ENCODE results near the gene HAND1. TPM values are rescaled to one million over a fixed set of nuclear protein-coding genes. Genes with fewer than 3 reads are reported as not detected.

HAND1 gene
- total RNA-seq, 4 donors from 2014 or later = 6.7 to 8.0 (median 7.4) TPM

DNA sequence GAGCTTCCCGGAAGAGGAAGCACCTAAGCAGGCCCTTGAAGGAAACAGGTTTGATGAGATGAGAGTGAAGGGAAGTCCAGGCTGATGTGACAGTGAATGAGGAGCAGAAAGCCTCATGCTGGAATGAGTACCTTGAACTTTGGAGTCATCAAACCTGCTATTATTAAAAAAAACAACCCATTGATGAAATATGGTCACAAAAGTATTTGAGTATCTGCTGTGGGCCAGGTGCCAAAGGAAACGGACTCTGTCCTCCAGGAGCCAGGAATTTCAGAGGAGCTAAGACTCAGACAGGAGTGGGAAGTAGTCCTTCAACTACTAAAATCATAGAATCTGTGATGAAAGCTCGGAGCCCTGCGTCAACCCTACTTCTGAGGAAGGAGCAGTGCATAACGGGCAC lies 11.9 kb downstream of the HAND1 start:
- in situ Hi-C loops (cut with MboI; ENCODE audit: low pct_ligation_motif_present in 1 of 4, low pct_unique_long_range_greater_than_20kb in 1 of 4, low sequenced_read_pairs in 3 of 4) (loop anchor here (5.0 to 25.0 kb wide), 3 partner anchors 139 to 346 kb away; no protein-coding TSS in a partner anchor), intact Hi-C loops (cut with DNase I; ENCODE audit: low total_unique reads) (loop anchor here (2.0 kb wide), 1 partner anchor 145 kb away; no protein-coding TSS in a partner anchor)
- Histone ChIP-seq H3K9me3 (no peaks in the 10 kb centered on the region), H3K4me3 (no peak overlapping the region), H3K27ac (no peak overlapping the region), H3K36me3 (no peaks in the 10 kb centered on the region), H3K4me1 (peaks cover 0 to 8% (median 0%) of the 10 kb centered on the region in 4 donors), H3K27me3 (peaks cover 35% of the 10 kb centered on the region)
- TF ChIP-seq EP300 (IDR thresholded peaks at IDR 0.05; ENCODE audit: low read depth) (no peak), POLR2AphosphoS5 (IDR thresholded peaks at IDR 0.05) (no peak), POLR2A (IDR thresholded peaks at IDR 0.05) (no peak)
- TF ChIP-seq, protein P1, sequence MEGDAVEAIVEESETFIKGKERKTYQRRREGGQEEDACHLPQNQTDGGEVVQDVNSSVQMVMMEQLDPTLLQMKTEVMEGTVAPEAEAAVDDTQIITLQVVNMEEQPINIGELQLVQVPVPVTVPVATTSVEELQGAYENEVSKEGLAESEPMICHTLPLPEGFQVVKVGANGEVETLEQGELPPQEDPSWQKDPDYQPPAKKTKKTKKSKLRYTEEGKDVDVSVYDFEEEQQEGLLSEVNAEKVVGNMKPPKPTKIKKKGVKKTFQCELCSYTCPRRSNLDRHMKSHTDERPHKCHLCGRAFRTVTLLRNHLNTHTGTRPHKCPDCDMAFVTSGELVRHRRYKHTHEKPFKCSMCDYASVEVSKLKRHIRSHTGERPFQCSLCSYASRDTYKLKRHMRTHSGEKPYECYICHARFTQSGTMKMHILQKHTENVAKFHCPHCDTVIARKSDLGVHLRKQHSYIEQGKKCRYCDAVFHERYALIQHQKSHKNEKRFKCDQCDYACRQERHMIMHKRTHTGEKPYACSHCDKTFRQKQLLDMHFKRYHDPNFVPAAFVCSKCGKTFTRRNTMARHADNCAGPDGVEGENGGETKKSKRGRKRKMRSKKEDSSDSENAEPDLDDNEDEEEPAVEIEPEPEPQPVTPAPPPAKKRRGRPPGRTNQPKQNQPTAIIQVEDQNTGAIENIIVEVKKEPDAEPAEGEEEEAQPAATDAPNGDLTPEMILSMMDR (IDR thresholded peaks at IDR 0.05) = no peak
- DNase-seq = no peak
- 33 to 66% methylated on average over 1 to 5 of the region's 5 CpGs for WGBS, 2 donors (ENCODE audit: low coverage in 1 of 2)

DNA sequence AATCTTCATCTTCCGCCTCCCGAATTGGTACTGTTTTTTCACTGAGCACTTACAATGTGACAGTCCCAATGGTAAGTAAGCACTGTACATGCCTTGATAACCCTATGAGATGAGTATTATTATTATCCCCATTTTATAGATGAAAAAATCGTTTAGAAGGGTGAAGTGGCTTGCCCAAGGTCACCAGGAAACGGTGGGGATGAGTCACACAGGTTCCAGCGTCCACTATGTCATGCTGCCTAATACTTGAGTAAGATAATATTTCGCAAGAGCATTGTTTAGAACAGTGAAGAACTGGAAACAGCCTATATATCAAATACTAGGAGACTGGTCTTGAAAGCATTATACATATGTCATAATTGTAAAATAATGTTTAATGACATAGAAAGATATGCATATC lies 12.9 kb downstream of the HAND1 start:
- intact Hi-C loops (cut with DNase I; ENCODE audit: low total_unique reads) = no loop called here
- no peak for DNase-seq
- Histone ChIP-seq H3K27me3 (peaks cover 25% of the 10 kb centered on the region), H3K27ac (no peak overlapping the region), H3K4me3 (no peak overlapping the region), H3K9me3 (no peaks in the 10 kb centered on the region), H3K36me3 (no peaks in the 10 kb centered on the region), H3K4me1 (peaks cover 0 to 4% (median 0%) of the 10 kb centered on the region in 4 donors)
- in situ Hi-C loops (cut with MboI; ENCODE audit: low pct_ligation_motif_present in 1 of 4, low pct_unique_long_range_greater_than_20kb in 1 of 4, low sequenced_read_pairs in 3 of 4) = loop anchor here (5.0 to 25.0 kb wide), 3 partner anchors 140 to 347 kb away; no protein-coding TSS in a partner anchor
- 56 to 63% methylated on average over 6 of the region's 6 CpGs for WGBS, 2 donors (ENCODE audit: low coverage in 1 of 2)
- TF ChIP-seq EP300 (IDR thresholded peaks at IDR 0.05; ENCODE audit: low read depth) (no peak), POLR2A (IDR thresholded peaks at IDR 0.05) (no peak)

DNA sequence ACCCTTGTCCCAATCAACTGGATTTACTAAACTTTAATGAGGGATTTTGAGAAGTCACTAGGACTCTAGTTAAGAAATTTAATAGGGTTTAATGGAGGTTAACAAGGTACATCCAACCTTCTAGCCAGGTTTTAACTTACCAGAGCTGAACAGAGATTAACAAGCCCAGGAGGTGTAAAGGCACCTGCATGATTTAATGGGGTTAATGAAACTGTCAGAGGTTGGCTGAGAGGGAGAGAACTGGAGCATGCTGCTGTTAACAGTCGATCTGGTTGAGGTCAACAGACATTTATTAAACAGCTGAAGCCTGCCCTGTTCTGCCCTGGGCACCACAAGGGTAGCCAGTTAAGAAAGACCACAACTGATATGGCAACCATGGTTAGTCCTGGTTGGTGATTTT lies 13.6 kb downstream of the HAND1 start:
- Histone ChIP-seq H3K36me3 (no peaks in the 10 kb centered on the region), H3K27ac (no peak overlapping the region), H3K4me3 (no peak overlapping the region), H3K4me1 (peaks cover 0 to 4% (median 0%) of the 10 kb centered on the region in 4 donors), H3K27me3 (peaks cover 18% of the 10 kb centered on the region), H3K9me3 (no peaks in the 10 kb centered on the region)
- TF ChIP-seq POLR2AphosphoS5 (IDR thresholded peaks at IDR 0.05) (no peak), EP300 (IDR thresholded peaks at IDR 0.05; ENCODE audit: low read depth) (no peak), POLR2A (IDR thresholded peaks at IDR 0.05) (no peak)
- TF ChIP-seq, protein P1 (IDR thresholded peaks at IDR 0.05) = no peak
- intact Hi-C loops (cut with DNase I; ENCODE audit: low total_unique reads) = no loop called here
- in situ Hi-C loops (cut with MboI; ENCODE audit: low pct_ligation_motif_present in 1 of 4, low pct_unique_long_range_greater_than_20kb in 1 of 4, low sequenced_read_pairs in 3 of 4) = loop anchor here in 3 of 4 donors (10.0 to 25.0 kb wide), 2 partner anchors 140 to 348 kb away; no protein-coding TSS in a partner anchor
- DNase-seq = no peak
- WGBS, 2 donors (ENCODE audit: low coverage in 1 of 2) = 58% methylated on average over 1 of the region's 1 CpG; no CpG with 5 or more reads in 1 of the 2 donors

DNA sequence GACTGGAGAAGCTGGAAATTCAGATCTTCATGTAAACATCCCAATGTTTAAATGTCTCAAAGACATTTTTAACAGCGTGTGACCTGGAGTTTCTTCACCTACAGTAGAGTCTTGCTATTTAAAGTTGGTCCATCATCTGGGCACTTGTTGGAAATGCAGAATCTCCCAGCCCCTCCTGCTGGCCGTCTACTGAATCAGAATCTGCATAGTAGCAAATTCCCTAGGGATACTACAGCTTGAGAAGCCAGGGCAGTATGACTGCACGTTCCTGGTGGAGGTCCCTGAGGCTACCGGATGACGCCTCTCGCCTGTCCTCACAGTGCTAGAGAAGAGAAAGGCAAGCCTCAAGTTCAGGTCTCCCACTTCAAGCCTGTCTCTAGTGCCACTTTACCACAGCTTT lies 16.5 kb downstream of the HAND1 start:
- Histone ChIP-seq H3K9me3 (no peaks in the 10 kb centered on the region), H3K4me3 (no peak overlapping the region), H3K36me3 (peaks cover 0 to 12% (median 3%) of the 10 kb centered on the region in 4 donors), H3K27me3 (no peaks in the 10 kb centered on the region), H3K4me1 (peaks cover 0 to 4% (median 0%) of the 10 kb centered on the region in 4 donors), H3K27ac (no peak overlapping the region)
- WGBS, 2 donors (ENCODE audit: low coverage in 1 of 2) = 76% methylated on average over 6 of the region's 6 CpGs; no CpG with 5 or more reads in 1 of the 2 donors
- in situ Hi-C loops (cut with MboI; ENCODE audit: low pct_ligation_motif_present in 1 of 4, low pct_unique_long_range_greater_than_20kb in 1 of 4, low sequenced_read_pairs in 3 of 4) (loop anchor here in 3 of 4 donors (10.0 to 25.0 kb wide), 2 partner anchors 143 to 351 kb away; no protein-coding TSS in a partner anchor), intact Hi-C loops (cut with DNase I; ENCODE audit: low total_unique reads) (no loop called here)
- no peak for DNase-seq
- TF ChIP-seq, protein P1 (IDR thresholded peaks at IDR 0.05) = no peak
- TF ChIP-seq POLR2AphosphoS5 (IDR thresholded peaks at IDR 0.05) (no peak), POLR2A (IDR thresholded peaks at IDR 0.05) (no peak), EP300 (IDR thresholded peaks at IDR 0.05; ENCODE audit: low read depth) (no peak)

Data from transverse colon (tissue), 4 donors.